Testis (tissue), 5 donors: ENCODE measurements around the gene PTGS1. TPM values are rescaled to one million over a fixed set of nuclear protein-coding genes. Genes with fewer than 3 reads are reported as not detected.
A peak's percentile ranks its signal among the peaks of the same experiment; 100 is the strongest.
"Not testable (repeated sequence)": the region's sequence is repeated elsewhere in the genome, so short reads cannot be mapped to it uniquely, and the experiment has no call there.

Source experiments
- DNase-seq: peaks from one replicate; pipeline ENCODE4 v3.0.0-alpha.2; 2019
- H3K27ac ChIP-seq, 2 donors: fragments of 200-600 bp; sonication (generic); one replicate each; pipeline ENCODE4 v1.5.1; 2019
- H3K27me3 ChIP-seq: fragments of 200-600 bp; sonication (generic); one replicate; pipeline ENCODE4 v1.5.1; 2019
- H3K36me3 ChIP-seq: fragments of 200-600 bp; sonication (generic); one replicate; pipeline ENCODE4 v1.5.1; 2017; ENCODE audit warnings: low read depth; ENCODE audit errors: missing control alignments
- H3K4me1 ChIP-seq: fragments of 200-600 bp; sonication (generic); one replicate; pipeline ENCODE4 v1.5.1; 2019
- H3K4me3 ChIP-seq, 2 donors: fragments of 200-600 bp; sonication (generic); one replicate each; pipeline ENCODE4 v1.5.1; 2017 to 2019
- H3K9me3 ChIP-seq: fragments of 200-600 bp; sonication (generic); one replicate; pipeline ENCODE4 v1.5.1; 2017
- POLR2A ChIP-seq: fragments of 450-650 bp; IDR thresholded peaks from one replicate; pipeline ENCODE4 v1.6.1; 2017; ENCODE audit warnings: antibody characterized with exemption, mild to moderate bottlenecking, moderate library complexity
- WGBS, 2 donors: methylation state at CpG; one replicate each; pipeline ENCODE4 v1.1.5; 2018; 5-methylcytosine and 5-hydroxymethylcytosine counted together
- intact Hi-C: fragments of 100-400 bp; cut with DNase I; formaldehyde crosslinking; loops from one replicate; pipeline ENCODE4 v1.15.1; 2023; ENCODE audit warnings: low total_unique reads
- long read RNA-seq, 2 donors: transcript quantifications; one replicate each; lab custom pipeline, GENCODE V29; 2026
- polyA plus RNA-seq: library from polyadenylated mRNA; stranded (reverse); fragments of 350-450 nt; fragmentation: Illumina TruSeq; extraction: RNeasy Lipid Tissue Mini Kit (QIAGEN cat#74804); gene quantifications from one replicate; pipeline ENCODE4 v1.2.3, GENCODE V29; 2014; ENCODE audit warnings: low read depth, low replicate concordance; ENCODE audit not compliant: insufficient read depth
- total RNA-seq, 2 donors: library from RNA; depleted of rRNA; stranded (reverse); fragments of >200 nt; gene quantifications; one replicate each; pipeline ENCODE4 v1.2.3, GENCODE V29; 2016
- TF ChIP-seq, protein P1 (sequence below), 3 experiments: fragments of 450-650 bp in 2 of 3; fragments of 200-600 bp in 1 of 3; sonication (generic) in 1 of 3; IDR thresholded peaks; one replicate each; pipeline ENCODE4 v1.5.1; 2016 to 2019; ENCODE audit warnings: antibody characterized with exemption in 3 of 3, mild to moderate bottlenecking in 2 of 3, moderate library complexity in 1 of 3

PTGS1 gene
- total RNA-seq (1 to 10 TPM in 1 of 2 donors, under 1 TPM in 1; 0.93 to 1.1 TPM), polyA plus RNA-seq (10.1 TPM)
- long read RNA-seq, donor 1, full-length matches to known transcripts, result 2 of 2 reads
- long read RNA-seq, donor 1, partial matches to known transcripts, result 0 of 2 reads
- long read RNA-seq, donor 1, other reads (novel, unspliced or antisense), result 0 of 2 reads
- long read RNA-seq, donor 2, full-length matches to known transcripts, result 2 of 2 reads
- long read RNA-seq, donor 2, partial matches to known transcripts, result 0 of 2 reads
- long read RNA-seq, donor 2, other reads (novel, unspliced or antisense), result 0 of 2 reads

DNA sequence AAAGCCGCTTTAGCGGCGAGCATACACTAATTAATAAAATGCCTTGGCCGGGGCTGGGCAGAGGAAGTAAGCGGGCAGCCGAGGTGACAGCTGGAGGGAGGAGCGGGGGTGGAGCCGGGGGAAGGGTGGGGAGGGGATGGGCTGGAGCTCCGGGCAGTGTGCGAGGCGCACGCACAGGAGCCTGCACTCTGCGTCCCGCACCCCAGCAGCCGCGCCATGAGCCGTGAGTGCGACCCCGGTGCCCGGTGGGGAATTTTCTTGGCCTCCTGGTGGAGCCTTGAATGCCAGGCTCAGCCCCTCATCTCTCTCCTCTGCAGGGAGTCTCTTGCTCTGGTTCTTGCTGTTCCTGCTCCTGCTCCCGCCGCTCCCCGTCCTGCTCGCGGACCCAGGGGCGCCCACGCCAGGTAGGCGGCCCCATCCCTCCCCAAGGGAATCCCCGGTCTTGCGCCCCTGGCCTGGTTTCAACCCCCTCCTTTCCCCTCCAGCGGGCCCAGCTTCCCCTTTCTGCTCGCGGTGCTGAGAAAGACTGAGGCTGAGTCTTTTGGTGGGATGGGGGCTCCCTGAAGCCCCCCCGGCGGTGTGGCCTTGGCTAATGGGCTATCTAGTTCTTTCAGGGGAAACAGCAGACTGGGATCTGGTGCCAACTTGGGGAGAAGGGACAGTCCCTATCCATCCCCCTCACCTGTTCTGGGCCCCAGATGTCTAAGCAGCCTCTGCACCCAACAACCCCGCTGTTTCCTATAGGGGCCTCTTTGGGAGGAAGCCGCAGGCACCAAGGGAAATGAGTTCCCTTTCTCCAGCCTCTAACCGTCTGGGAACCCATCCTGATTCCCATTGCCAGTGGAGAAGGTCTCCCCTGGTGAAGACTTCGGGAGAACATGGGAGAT is at the start of gene PTGS1:
Gene PTGS1 (plus strand): TSS at position 156 of the 887 bp plus-strand sequence. CDS start 61 bp downstream, at position 217.
- H3K27ac ChIP-seq, result no peak within 1 kb of the TSS
- WGBS, 2 donors, result 7 to 20% methylated on average over 13 to 39 of the region's 39 CpGs
- no peaks in the 10 kb centered on the region for H3K9me3 ChIP-seq
- H3K4me3 ChIP-seq, result peak within 1 kb of the TSS; percentile 29 to 44
- DNase-seq, result peak; percentile 40
- TF ChIP-seq, protein P1, sequence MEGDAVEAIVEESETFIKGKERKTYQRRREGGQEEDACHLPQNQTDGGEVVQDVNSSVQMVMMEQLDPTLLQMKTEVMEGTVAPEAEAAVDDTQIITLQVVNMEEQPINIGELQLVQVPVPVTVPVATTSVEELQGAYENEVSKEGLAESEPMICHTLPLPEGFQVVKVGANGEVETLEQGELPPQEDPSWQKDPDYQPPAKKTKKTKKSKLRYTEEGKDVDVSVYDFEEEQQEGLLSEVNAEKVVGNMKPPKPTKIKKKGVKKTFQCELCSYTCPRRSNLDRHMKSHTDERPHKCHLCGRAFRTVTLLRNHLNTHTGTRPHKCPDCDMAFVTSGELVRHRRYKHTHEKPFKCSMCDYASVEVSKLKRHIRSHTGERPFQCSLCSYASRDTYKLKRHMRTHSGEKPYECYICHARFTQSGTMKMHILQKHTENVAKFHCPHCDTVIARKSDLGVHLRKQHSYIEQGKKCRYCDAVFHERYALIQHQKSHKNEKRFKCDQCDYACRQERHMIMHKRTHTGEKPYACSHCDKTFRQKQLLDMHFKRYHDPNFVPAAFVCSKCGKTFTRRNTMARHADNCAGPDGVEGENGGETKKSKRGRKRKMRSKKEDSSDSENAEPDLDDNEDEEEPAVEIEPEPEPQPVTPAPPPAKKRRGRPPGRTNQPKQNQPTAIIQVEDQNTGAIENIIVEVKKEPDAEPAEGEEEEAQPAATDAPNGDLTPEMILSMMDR (IDR thresholded peaks at IDR 0.05), result no peak
- TF ChIP-seq POLR2A, result no peak
- H3K27me3 ChIP-seq, result no peaks in the 10 kb centered on the region
- intact Hi-C loops, result no loop called here
- peaks cover 17% of the 10 kb centered on the region for H3K4me1 ChIP-seq
- H3K36me3 ChIP-seq, result no peaks in the 10 kb centered on the region

DNA sequence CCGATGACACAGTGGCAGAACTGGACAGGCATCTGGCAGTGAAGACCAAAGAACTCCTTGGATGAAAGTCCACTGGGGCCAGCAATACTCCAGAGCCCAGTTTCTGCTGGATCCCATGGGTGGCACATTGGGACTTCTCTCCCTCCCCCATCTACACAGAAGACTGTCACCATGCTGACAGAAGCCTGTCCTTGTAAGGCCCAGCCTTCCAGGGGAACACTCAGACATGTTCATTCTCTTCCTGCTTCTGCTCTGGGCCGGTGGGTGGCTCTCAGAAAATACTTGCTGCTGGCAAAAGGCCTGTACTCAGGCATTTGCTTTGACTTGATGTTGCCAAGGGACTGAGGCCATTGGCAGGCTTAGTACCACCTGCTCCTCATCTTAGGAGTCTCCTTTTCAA is 48.3 kb upstream of the PTGS1 start:
- Histone ChIP-seq H3K4me1 (no peaks in the 10 kb centered on the region), H3K36me3 (no peaks in the 10 kb centered on the region), H3K27me3 (no peaks in the 10 kb centered on the region), H3K27ac (no peak overlapping the region), H3K9me3 (no peaks in the 10 kb centered on the region), H3K4me3 (no peak overlapping the region)
- TF ChIP-seq POLR2A, result no peak
- TF ChIP-seq, protein P1 (IDR thresholded peaks at IDR 0.05), result no peak
- WGBS, 2 donors, result 95 to 100% methylated on average over 2 of the region's 2 CpGs
- intact Hi-C loops, result no loop called here
- DNase-seq, result no peak

DNA sequence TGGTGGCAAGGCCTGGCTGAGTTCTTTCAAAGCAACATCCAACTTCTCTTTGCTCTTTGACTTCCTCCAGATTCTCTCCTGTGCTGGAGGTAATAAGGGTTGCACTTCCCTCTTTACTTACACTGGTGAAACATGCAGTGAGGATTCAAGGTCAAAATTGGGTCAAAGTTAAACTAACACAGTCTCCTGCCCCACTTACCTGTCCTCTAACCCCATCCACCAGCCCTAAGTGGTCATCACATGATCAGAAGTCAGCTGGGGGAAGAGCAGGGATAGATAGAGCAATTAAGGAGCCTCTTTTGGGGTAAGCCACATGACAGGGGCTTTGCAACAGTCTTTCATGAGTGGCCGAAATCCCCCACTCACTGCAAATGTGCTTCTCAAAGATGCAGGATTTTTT is 46.2 kb upstream of the PTGS1 start:
- H3K27ac ChIP-seq, intact Hi-C loops: not testable (repeated sequence)

DNA sequence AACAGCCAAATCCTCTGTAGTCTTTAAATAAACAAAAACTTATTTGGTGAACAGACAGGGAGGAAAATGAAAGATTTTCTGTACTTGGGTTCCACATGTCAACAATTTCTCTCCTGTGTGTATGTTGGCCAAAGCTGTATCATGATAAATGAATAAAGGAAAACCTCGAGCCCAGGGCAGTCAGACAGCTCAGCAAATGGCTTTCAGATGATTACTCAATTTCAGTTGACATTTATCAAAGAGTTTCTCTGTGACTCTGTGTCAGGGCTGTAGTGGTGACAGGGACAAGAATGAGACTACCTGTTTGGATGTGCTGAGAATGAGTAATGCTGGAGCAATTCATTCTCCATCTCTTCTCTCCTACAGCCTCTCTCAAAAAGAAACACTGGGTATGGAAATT is 45.7 kb upstream of the PTGS1 start:
- Histone ChIP-seq H3K36me3 (no peaks in the 10 kb centered on the region), H3K4me1 (no peaks in the 10 kb centered on the region), H3K4me3 (no peak overlapping the region), H3K9me3 (no peaks in the 10 kb centered on the region), H3K27me3 (no peaks in the 10 kb centered on the region), H3K27ac (no peak overlapping the region)
- DNase-seq, result no peak
- intact Hi-C loops, result no loop called here
- 63 to 75% methylated on average over 1 of the region's 1 CpG for WGBS, 2 donors
- TF ChIP-seq, protein P1 (IDR thresholded peaks at IDR 0.05), result no peak
- TF ChIP-seq POLR2A, result no peak

More for the DNA sequence above, 46.2 kb upstream of the PTGS1 start:
- H3K36me3 ChIP-seq, H3K9me3 ChIP-seq, H3K27me3 ChIP-seq, H3K4me1 ChIP-seq, H3K4me3 ChIP-seq, DNase-seq: not testable (repeated sequence)
- 87 to 94% methylated on average over 1 of the region's 1 CpG for WGBS, 2 donors

DNA sequence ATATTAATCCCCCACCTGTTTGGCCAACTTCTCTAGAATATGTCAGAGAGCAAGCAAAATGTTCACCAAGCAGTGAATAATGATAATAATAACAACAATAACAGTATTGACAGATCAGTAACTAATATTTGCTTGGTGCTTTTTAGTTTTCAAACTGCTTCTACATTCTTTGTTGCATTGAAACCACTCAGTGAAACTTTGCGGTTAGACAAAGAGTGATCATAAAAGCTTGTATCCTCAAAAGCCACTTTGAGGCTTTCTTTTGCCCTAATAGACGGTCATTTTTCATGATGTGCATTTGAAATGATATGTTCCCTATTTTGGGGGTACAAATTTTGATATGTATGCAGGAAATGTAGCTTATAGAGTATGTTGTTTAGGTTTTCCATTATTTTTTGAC is 43.6 kb upstream of the PTGS1 start:
- no peaks in the 10 kb centered on the region for H3K9me3 ChIP-seq
- H3K4me3 ChIP-seq, result no peak overlapping the region
- H3K4me1 ChIP-seq, result no peaks in the 10 kb centered on the region
- TF ChIP-seq, protein P1 (IDR thresholded peaks at IDR 0.05), result no peak
- TF ChIP-seq POLR2A, result no peak
- no peak overlapping the region for H3K27ac ChIP-seq
- H3K36me3 ChIP-seq, result no peaks in the 10 kb centered on the region
- no peaks in the 10 kb centered on the region for H3K27me3 ChIP-seq
- no peak for DNase-seq
- WGBS, 2 donors, result 92 to 97% methylated on average over 2 of the region's 2 CpGs
- intact Hi-C loops, result no loop called here
